Activated naive CD4-positive, alpha-beta T cell treated with anti-CD3 and anti-CD28 coated beads for 36 hours (primary cell): ENCODE data around the gene CCDC102A. TPM values are rescaled to one million over a fixed set of nuclear protein-coding genes. Genes with fewer than 3 reads are reported as not detected.

ENCODE experiments used
- CTCF ChIA-PET: fragments of 350-600 bp; sonication (Branson Sonifier 250); formaldehyde crosslinking; loops from one replicate; lab custom pipeline; 2021; ENCODE audit warnings: antibody characterized with exemption; lab: Charles Lee
- DNase-seq: peaks from one replicate; pipeline ENCODE4 v3.0.0-alpha.2; 2020
- H3K27ac Mint-ChIP-seq: one replicate; pipeline ENCODE4 v1.8.0; 2021; ENCODE audit warnings: mild to moderate bottlenecking, mixed read lengths
- H3K27me3 Mint-ChIP-seq: one replicate; pipeline ENCODE4 v1.8.0; 2021; ENCODE audit warnings: low read depth, mixed read lengths
- H3K36me3 Mint-ChIP-seq: one replicate; pipeline ENCODE4 v1.8.0; 2021; ENCODE audit warnings: low read depth, mixed read lengths
- H3K4me1 Mint-ChIP-seq: one replicate; pipeline ENCODE4 v1.8.0; 2021; ENCODE audit warnings: low read depth, mixed read lengths
- H3K4me3 Mint-ChIP-seq: one replicate; pipeline ENCODE4 v1.8.0; 2021; ENCODE audit warnings: mild to moderate bottlenecking, moderate library complexity, mixed read lengths
- H3K9me3 Mint-ChIP-seq: one replicate; pipeline ENCODE4 v1.8.0; 2021; ENCODE audit warnings: mixed read lengths
- intact Hi-C: fragments of 100-400 bp; cut with micrococcal nuclease; formaldehyde crosslinking; loops from one replicate; pipeline ENCODE4 v1.15.1; 2023
- total RNA-seq, 2 experiments: library from RNA; stranded (reverse); gene quantifications; one replicate each; pipeline ENCODE4 v1.2.3, GENCODE V29; 2021

CCDC102A gene
- total RNA-seq, 2 experiments from 2014 or later, result 7.1 to 7.7 TPM

- no peak for DNase-seq
- intact Hi-C loops, result no loop called here
- H3K4me1 Mint-ChIP-seq, result peaks cover 18% of the 10 kb centered on the region
- no peak overlapping the region for H3K27ac Mint-ChIP-seq
- no peaks in the 10 kb centered on the region for H3K9me3 Mint-ChIP-seq
- no peaks in the 10 kb centered on the region for H3K36me3 Mint-ChIP-seq
- H3K27me3 Mint-ChIP-seq, result no peaks in the 10 kb centered on the region
- H3K4me3 Mint-ChIP-seq, result peak overlapping the region; percentile 77
- CTCF ChIA-PET, result interaction anchor here (0.9 to 3.6 kb wide), 2 partner anchors 34 to 358 kb away, joined by 3 to 22 read pairs; no protein-coding TSS in a partner anchor
These were observed 51.1 kb downstream of the CCDC102A start for GRCh38 chr16:57485091-57485915.

GRCh38 chr16:57484515-57485005, 51.8 kb downstream of the CCDC102A start:
- no peaks in the 10 kb centered on the region for H3K36me3 Mint-ChIP-seq
- H3K27me3 Mint-ChIP-seq, result no peaks in the 10 kb centered on the region
- no peak overlapping the region for H3K4me3 Mint-ChIP-seq
- H3K9me3 Mint-ChIP-seq, result no peaks in the 10 kb centered on the region
- H3K27ac Mint-ChIP-seq, result no peak overlapping the region
- no peak for DNase-seq
- intact Hi-C loops, result no loop called here
- peaks cover 19% of the 10 kb centered on the region for H3K4me1 Mint-ChIP-seq
- CTCF ChIA-PET, result interaction anchor here (0.9 to 1.7 kb wide), 2 partner anchors 35 to 358 kb away, joined by 3 to 4 read pairs; no protein-coding TSS in a partner anchor

- H3K27ac Mint-ChIP-seq, result no peak overlapping the region
- intact Hi-C loops, result no loop called here
- CTCF ChIA-PET, result interaction anchor here (0.6 to 1.7 kb wide), 4 partner anchors 10 to 65 kb away, joined by 3 to 5 read pairs (median 4); no protein-coding TSS in a partner anchor
- no peaks in the 10 kb centered on the region for H3K9me3 Mint-ChIP-seq
- no peak for DNase-seq
- peaks cover 22% of the 10 kb centered on the region for H3K4me1 Mint-ChIP-seq
- no peaks in the 10 kb centered on the region for H3K27me3 Mint-ChIP-seq
- H3K36me3 Mint-ChIP-seq, result no peaks in the 10 kb centered on the region
- H3K4me3 Mint-ChIP-seq, result no peak overlapping the region
These were observed 52.5 kb downstream of the CCDC102A start for GRCh38 chr16:57483725-57484514.

GRCh38 chr16:57482845-57483545, 53.4 kb downstream of the CCDC102A start:
- CTCF ChIA-PET, result interaction anchor here (0.6 to 1.7 kb wide), 4 partner anchors 9 to 66 kb away, joined by 3 to 5 read pairs (median 4); no protein-coding TSS in a partner anchor
- Mint-ChIP-seq H3K27me3 (no peaks in the 10 kb centered on the region), H3K9me3 (no peaks in the 10 kb centered on the region), H3K4me1 (peaks cover 24% of the 10 kb centered on the region), H3K4me3 (no peak overlapping the region), H3K36me3 (no peaks in the 10 kb centered on the region), H3K27ac (no peak overlapping the region)
- no peak for DNase-seq
- intact Hi-C loops, result no loop called here

GRCh38 chr16:57481421-57481820, 55.0 kb downstream of the CCDC102A start:
- H3K36me3 Mint-ChIP-seq, result no peaks in the 10 kb centered on the region

GRCh38 chr16:57480754-57481230, 55.6 kb downstream of the CCDC102A start:
- Mint-ChIP-seq H3K27me3 (no peaks in the 10 kb centered on the region), H3K9me3 (no peaks in the 10 kb centered on the region), H3K4me3 (no peak overlapping the region), H3K36me3 (no peaks in the 10 kb centered on the region), H3K4me1 (peaks cover 20% of the 10 kb centered on the region), H3K27ac (no peak overlapping the region)
- intact Hi-C loops, result no loop called here
- DNase-seq, result no peak
- CTCF ChIA-PET, result interaction anchor here (0.8 to 1.1 kb wide), 3 partner anchors 39 to 62 kb away, joined by 3 to 4 read pairs (median 3); no protein-coding TSS in a partner anchor

More at GRCh38 chr16:57481421-57481820, 55.0 kb downstream of the CCDC102A start:
- no peak overlapping the region for H3K27ac Mint-ChIP-seq
- no peak for DNase-seq
- no peak overlapping the region for H3K4me3 Mint-ChIP-seq
- no peaks in the 10 kb centered on the region for H3K27me3 Mint-ChIP-seq
- CTCF ChIA-PET, result interaction anchor here (0.8 to 1.3 kb wide), 3 partner anchors 19 to 62 kb away, joined by 3 to 4 read pairs (median 3); partner anchors contain the start of gene POLR2C
- H3K9me3 Mint-ChIP-seq, result no peaks in the 10 kb centered on the region
- intact Hi-C loops, result no loop called here
- peaks cover 15% of the 10 kb centered on the region for H3K4me1 Mint-ChIP-seq

- Mint-ChIP-seq H3K27me3 (no peaks in the 10 kb centered on the region), H3K4me1 (peaks cover 21% of the 10 kb centered on the region), H3K36me3 (no peaks in the 10 kb centered on the region), H3K4me3 (no peak overlapping the region), H3K9me3 (no peaks in the 10 kb centered on the region), H3K27ac (no peak overlapping the region)
- DNase-seq, result no peak
- intact Hi-C loops, result no loop called here
- CTCF ChIA-PET, result interaction anchor here (1.1 kb wide), 2 partner anchors 40 to 180 kb away, joined by 3 to 4 read pairs; no protein-coding TSS in a partner anchor
These were observed 56.2 kb downstream of the CCDC102A start for GRCh38 chr16:57479976-57480753.

GRCh38 chr16:57479205-57479975, 57.0 kb downstream of the CCDC102A start:
- DNase-seq, result no peak
- H3K27ac Mint-ChIP-seq, result no peak overlapping the region
- H3K9me3 Mint-ChIP-seq, result no peaks in the 10 kb centered on the region
- H3K27me3 Mint-ChIP-seq, result no peaks in the 10 kb centered on the region
- H3K36me3 Mint-ChIP-seq, result no peaks in the 10 kb centered on the region
- no peak overlapping the region for H3K4me3 Mint-ChIP-seq
- H3K4me1 Mint-ChIP-seq, result peaks cover 22% of the 10 kb centered on the region
- intact Hi-C loops, result no loop called here
- CTCF ChIA-PET, result interaction anchor here (1.1 kb wide), 2 partner anchors 41 to 179 kb away, joined by 3 to 4 read pairs; no protein-coding TSS in a partner anchor

GRCh38 chr16:57478396-57479204, 57.8 kb downstream of the CCDC102A start:
- H3K27ac Mint-ChIP-seq, result no peak overlapping the region
- DNase-seq, result no peak
- intact Hi-C loops, result no loop called here
- H3K27me3 Mint-ChIP-seq, result no peaks in the 10 kb centered on the region
- no peaks in the 10 kb centered on the region for H3K36me3 Mint-ChIP-seq
- H3K4me3 Mint-ChIP-seq, result no peak overlapping the region
- H3K9me3 Mint-ChIP-seq, result no peaks in the 10 kb centered on the region
- CTCF ChIA-PET, result interaction anchor here (1.1 to 6.0 kb wide), 2 partner anchors 40 to 178 kb away, joined by 4 to 71 read pairs; no protein-coding TSS in a partner anchor
- peaks cover 22% of the 10 kb centered on the region for H3K4me1 Mint-ChIP-seq
